Activated CD4-positive, alpha-beta T cell treated with anti-CD3 and anti-CD28 coated beads, Interleukin-2, Interleukin-6, amounts not matched to agents 100 ng/mL and 50 ng/mL, durations not matched to agents 16 hours and 8 hours (primary cell): ENCODE measurements around the gene GHRL.

ENCODE experiments used
- DNase-seq: peaks from one replicate; pipeline ENCODE4 v3.0.0-alpha.2; 2020

Gene GHRL

GRCh38 chr3:10294030-10294586, 1.4 kb upstream of the GHRL start:
- DNase-seq, result no peak

GRCh38 chr3:10291641-10292040, 1.1 kb downstream of the GHRL start:
- DNase-seq, result no peak

- DNase-seq, result no peak
These were observed 2.1 kb downstream of the GHRL start for GRCh38 chr3:10290481-10291176.

- no peak for DNase-seq
These were observed 2.9 kb downstream of the GHRL start for GRCh38 chr3:10289787-10290355.

- DNase-seq, result no peak
These were observed 3.7 kb downstream of the GHRL start for GRCh38 chr3:10289077-10289476.

- DNase-seq, result no peak
These were observed 4.2 kb downstream of the GHRL start for GRCh38 chr3:10288575-10288960.

- no peak for DNase-seq
These were observed 4.7 kb downstream of the GHRL start for GRCh38 chr3:10287936-10288574.

GRCh38 chr3:10286596-10287295, 6.0 kb downstream of the GHRL start:
- DNase-seq, result peak; percentile 63

GRCh38 chr3:10286133-10286524, 6.6 kb downstream of the GHRL start:
- DNase-seq, result no peak

GRCh38 chr3:10285272-10286132, 7.2 kb downstream of the GHRL start:
- no peak for DNase-seq

- DNase-seq, result peak; percentile 78
These were observed 8.3 kb downstream of the GHRL start for GRCh38 chr3:10284496-10284895.

GRCh38 chr3:10283638-10284037, 9.1 kb downstream of the GHRL start:
- no peak for DNase-seq

- DNase-seq, result no peak
These were observed 10.8 kb downstream of the GHRL start for GRCh38 chr3:10281951-10282350.

- DNase-seq, result no peak
These were observed 12.2 kb downstream of the GHRL start for GRCh38 chr3:10280571-10280970.

- no peak for DNase-seq
These were observed 12.6 kb downstream of the GHRL start for GRCh38 chr3:10280177-10280529.

- DNase-seq, result no peak
These were observed 13.2 kb downstream of the GHRL start for GRCh38 chr3:10279384-10280176.

- no peak for DNase-seq
These were observed 14.2 kb downstream of the GHRL start for GRCh38 chr3:10278501-10278900.

GRCh38 chr3:10277115-10277625, 15.6 kb downstream of the GHRL start:
- DNase-seq, result no peak

- DNase-seq, result no peak
These were observed 18.1 kb downstream of the GHRL start for GRCh38 chr3:10274601-10275000.

GRCh38 chr3:10273702-10274305, 18.9 kb downstream of the GHRL start:
- DNase-seq, result no peak

- no peak for DNase-seq
These were observed 19.8 kb downstream of the GHRL start for GRCh38 chr3:10272977-10273376.
